Measurements from ENCODE around the gene AFM.

DNA sequence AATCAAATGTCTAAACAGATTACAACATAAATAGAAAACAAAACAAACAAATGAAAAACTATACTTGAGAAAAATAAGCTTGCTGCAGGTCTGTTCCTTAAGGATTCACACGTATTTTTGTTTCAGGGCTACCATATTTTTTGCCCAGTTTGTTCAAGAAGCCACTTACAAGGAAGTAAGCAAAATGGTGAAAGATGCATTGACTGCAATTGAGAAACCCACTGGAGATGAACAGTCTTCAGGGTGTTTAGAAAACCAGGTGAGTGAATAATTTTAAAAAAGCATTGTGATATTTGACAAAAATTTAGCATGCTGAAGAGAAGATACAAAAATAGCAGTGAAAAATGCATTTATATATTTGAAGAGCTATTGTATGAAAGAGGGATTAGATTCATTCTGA, 43.5 kb upstream of the AFM start:
- TF ChIP-seq POLR2A (IDR thresholded peaks at IDR 0.05) (no peak), POLR2AphosphoS5 (IDR thresholded peaks at IDR 0.05; ENCODE audit: insufficient read depth in 1 of 2, low read depth in 1 of 2) (no peak)
- TF ChIP-seq, protein P1, sequence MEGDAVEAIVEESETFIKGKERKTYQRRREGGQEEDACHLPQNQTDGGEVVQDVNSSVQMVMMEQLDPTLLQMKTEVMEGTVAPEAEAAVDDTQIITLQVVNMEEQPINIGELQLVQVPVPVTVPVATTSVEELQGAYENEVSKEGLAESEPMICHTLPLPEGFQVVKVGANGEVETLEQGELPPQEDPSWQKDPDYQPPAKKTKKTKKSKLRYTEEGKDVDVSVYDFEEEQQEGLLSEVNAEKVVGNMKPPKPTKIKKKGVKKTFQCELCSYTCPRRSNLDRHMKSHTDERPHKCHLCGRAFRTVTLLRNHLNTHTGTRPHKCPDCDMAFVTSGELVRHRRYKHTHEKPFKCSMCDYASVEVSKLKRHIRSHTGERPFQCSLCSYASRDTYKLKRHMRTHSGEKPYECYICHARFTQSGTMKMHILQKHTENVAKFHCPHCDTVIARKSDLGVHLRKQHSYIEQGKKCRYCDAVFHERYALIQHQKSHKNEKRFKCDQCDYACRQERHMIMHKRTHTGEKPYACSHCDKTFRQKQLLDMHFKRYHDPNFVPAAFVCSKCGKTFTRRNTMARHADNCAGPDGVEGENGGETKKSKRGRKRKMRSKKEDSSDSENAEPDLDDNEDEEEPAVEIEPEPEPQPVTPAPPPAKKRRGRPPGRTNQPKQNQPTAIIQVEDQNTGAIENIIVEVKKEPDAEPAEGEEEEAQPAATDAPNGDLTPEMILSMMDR (IDR thresholded peaks at IDR 0.05), result no peak
